Measurements from ENCODE around the gene SPATS2. TPM values are rescaled to one million over a fixed set of nuclear protein-coding genes. Genes with fewer than 3 reads are reported as not detected.

Gene SPATS2
- total and polyA plus RNA-seq, 2 experiments from 2014 or later = 31.0 to 43.1 TPM

DNA sequence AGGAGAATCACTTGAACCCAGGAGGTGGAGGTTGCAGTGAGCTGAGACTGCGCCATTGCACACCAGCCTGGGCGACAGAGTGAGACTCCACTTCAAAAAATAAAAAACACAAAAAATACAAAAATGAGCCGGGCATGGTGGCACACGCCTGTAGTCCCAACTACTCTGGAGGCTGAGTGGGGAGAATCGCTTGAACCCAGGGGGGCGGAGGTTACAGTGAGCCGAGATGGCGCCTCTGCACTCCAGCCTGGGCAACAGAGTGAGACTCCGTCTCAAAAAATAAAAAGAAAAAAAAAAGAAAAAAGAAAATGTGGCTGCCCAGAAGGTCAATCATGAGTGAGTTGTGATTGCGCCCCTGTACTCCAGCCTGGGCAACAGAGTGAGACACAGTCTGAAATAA is 11.3 kb upstream of the SPATS2 start:
- Histone ChIP-seq H3K9me3 (ENCODE audit: low read depth) (no peaks in the 10 kb centered on the region), H3K36me3 (no peaks in the 10 kb centered on the region), H3K4me1 (ENCODE audit: low read depth) (no peaks in the 10 kb centered on the region), H3K4me3 (no peak overlapping the region), H3K27ac (no peak overlapping the region), H3K27me3 (peaks cover 48% of the 10 kb centered on the region)
- DNase-seq (ENCODE audit: low read depth in 1 of 2, low spot score in 1 of 2) = no peak
- TF ChIP-seq, protein P1, sequence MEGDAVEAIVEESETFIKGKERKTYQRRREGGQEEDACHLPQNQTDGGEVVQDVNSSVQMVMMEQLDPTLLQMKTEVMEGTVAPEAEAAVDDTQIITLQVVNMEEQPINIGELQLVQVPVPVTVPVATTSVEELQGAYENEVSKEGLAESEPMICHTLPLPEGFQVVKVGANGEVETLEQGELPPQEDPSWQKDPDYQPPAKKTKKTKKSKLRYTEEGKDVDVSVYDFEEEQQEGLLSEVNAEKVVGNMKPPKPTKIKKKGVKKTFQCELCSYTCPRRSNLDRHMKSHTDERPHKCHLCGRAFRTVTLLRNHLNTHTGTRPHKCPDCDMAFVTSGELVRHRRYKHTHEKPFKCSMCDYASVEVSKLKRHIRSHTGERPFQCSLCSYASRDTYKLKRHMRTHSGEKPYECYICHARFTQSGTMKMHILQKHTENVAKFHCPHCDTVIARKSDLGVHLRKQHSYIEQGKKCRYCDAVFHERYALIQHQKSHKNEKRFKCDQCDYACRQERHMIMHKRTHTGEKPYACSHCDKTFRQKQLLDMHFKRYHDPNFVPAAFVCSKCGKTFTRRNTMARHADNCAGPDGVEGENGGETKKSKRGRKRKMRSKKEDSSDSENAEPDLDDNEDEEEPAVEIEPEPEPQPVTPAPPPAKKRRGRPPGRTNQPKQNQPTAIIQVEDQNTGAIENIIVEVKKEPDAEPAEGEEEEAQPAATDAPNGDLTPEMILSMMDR (IDR thresholded peaks at IDR 0.05; ENCODE audit: low read depth, low read length) = no peak

DNA sequence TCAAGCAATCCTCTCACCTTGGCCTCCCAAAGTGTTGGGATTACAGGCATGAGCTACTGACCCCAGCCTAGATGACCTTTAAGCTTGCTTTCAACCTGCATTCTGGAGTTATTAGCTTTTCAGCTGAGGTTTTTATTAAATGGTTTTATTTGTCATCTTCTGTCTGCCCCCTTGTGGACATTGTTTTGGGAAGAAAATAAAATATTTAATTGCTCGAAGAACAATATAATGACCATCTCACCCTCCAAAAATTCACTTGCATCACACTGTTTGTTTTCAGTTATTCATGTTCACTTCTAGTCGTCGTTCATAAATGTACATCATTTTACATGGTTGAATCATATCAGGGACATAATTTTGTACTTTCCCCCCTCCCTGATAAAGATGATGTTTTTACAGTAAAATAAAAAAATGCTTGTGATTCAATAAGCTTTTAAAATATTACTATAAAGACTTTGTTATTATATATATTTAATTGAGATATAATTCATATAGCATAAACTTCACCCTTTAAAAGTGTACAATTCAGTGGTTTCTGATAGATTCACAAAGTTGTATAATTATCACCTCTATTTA is 10.1 kb upstream of the SPATS2 start:
- peaks cover 40% of the 10 kb centered on the region for H3K27me3 ChIP-seq
- H3K36me3 ChIP-seq = no peaks in the 10 kb centered on the region
- H3K9me3 ChIP-seq (ENCODE audit: low read depth) = no peaks in the 10 kb centered on the region
- no peak overlapping the region for H3K4me3 ChIP-seq
- H3K4me1 ChIP-seq (ENCODE audit: low read depth) = no peaks in the 10 kb centered on the region
- H3K27ac ChIP-seq = no peak overlapping the region
- TF ChIP-seq, protein P1 (IDR thresholded peaks at IDR 0.05; ENCODE audit: low read depth, low read length) = peak; percentile 49
- peak in 1 of 2 donors; percentile 75 for DNase-seq (ENCODE audit: low read depth in 1 of 2, low spot score in 1 of 2)

DNA sequence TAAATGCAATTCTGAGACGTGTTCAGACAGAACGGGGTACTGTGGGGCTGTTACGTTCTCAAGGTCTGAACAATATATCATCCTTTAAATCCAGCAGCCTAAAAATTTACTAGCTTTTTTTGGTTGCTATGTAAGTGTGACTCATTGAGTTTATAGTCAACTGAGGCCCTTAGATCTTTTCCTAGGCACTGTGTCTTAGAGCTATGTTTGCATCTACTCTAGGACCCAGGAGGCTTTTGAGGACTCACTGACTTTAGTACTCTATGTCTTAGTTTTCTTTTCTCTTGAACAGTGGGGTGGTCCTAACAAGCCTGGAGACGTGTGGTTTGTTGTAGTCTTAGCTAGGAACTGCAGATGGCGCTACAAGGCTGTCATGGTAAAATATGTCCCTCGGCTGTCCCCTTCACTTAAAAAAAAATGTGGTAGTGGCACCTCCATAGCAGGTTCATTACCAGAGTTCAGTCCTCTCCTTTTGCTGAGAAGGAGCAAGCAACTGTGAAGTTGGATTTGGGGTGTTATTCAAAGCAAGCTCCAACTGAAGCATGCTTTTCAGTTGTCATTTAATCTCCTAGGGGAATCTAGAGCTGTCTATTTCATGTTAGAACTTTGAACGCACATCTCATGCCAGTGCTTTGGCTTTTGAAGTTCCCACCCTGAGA is 8.7 kb upstream of the SPATS2 start:
- peak; percentile 80 to 83 for DNase-seq (ENCODE audit: low read depth in 1 of 2, low spot score in 1 of 2)
- Histone ChIP-seq H3K9me3 (ENCODE audit: low read depth) (no peaks in the 10 kb centered on the region), H3K27me3 (peaks cover 28% of the 10 kb centered on the region), H3K36me3 (no peaks in the 10 kb centered on the region), H3K27ac (no peak overlapping the region), H3K4me3 (no peak overlapping the region), H3K4me1 (ENCODE audit: low read depth) (no peaks in the 10 kb centered on the region)
- TF ChIP-seq, protein P1 (IDR thresholded peaks at IDR 0.05; ENCODE audit: low read depth, low read length) = peak; percentile 79

DNA sequence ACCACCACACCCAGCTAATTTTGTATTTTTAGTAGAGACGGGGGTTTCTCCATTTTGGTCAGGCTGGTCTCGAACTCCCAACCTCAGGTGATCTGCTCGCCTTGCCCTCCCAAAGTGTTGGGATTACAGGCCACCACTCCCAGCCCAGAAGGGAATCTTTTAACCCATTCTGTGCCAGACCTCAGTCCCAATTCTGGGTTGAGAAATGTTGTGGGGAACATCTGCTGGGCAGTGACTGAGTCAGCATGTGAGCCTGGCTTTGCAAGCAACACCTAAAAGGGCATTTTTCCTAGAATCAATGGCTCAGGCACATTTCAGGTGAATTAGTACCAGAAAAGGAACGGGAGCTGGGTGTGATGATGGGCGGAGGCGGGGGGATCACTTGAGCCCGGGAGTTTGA is 7.6 kb upstream of the SPATS2 start:
- no peak for DNase-seq (ENCODE audit: low read depth in 1 of 2, low spot score in 1 of 2)
- Histone ChIP-seq H3K27ac (no peak overlapping the region), H3K4me3 (no peak overlapping the region), H3K9me3 (ENCODE audit: low read depth) (no peaks in the 10 kb centered on the region), H3K4me1 (ENCODE audit: low read depth) (no peaks in the 10 kb centered on the region), H3K36me3 (no peaks in the 10 kb centered on the region), H3K27me3 (peaks cover 17% of the 10 kb centered on the region)
- TF ChIP-seq, protein P1 (IDR thresholded peaks at IDR 0.05; ENCODE audit: low read depth, low read length) = no peak

DNA sequence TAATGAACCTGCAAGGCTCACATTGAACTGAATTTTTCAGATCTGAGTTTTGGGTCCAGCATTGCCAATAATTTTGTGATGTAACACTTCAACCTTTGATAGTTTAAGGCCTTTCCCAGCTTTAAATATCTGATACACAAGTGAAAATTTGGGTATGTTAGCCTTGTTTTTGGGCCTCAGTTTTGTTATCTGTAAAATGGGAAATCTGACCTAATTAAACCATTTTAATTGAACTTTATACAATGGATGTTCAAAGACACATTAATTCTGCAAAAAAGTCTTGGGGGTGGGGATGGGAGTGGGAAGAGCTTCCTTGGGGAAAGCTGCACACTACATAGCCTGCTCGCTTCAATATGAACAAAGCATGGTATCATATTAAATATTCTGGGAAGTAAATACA is 5.2 kb upstream of the SPATS2 start:
- Histone ChIP-seq H3K27ac (no peak overlapping the region), H3K36me3 (no peaks in the 10 kb centered on the region), H3K4me3 (no peak overlapping the region), H3K9me3 (ENCODE audit: low read depth) (no peaks in the 10 kb centered on the region), H3K27me3 (peaks cover under 1% of the 10 kb centered on the region), H3K4me1 (ENCODE audit: low read depth) (no peaks in the 10 kb centered on the region)
- TF ChIP-seq, protein P1 (IDR thresholded peaks at IDR 0.05; ENCODE audit: low read depth, low read length) = no peak
- DNase-seq (ENCODE audit: low read depth in 1 of 2, low spot score in 1 of 2) = no peak
